AG10803 (cell line): ENCODE results near the gene FLOT2.
A peak's percentile ranks its signal among the peaks of the same experiment; 100 is the strongest.
"Not testable (repeated sequence)": the region's sequence is repeated elsewhere in the genome, so short reads cannot be mapped to it uniquely, and the experiment has no call there.

Source experiments
- DNase-seq: peaks from one replicate; pipeline ENCODE4 v3.0.0; 2010; ENCODE audit warnings: low read depth
- H3K4me3 ChIP-seq: 2 replicates; pipeline ENCODE4 v1.5.1; 2011; ENCODE audit warnings: mild to moderate bottlenecking, low read length, control low read depth
- CTCF ChIP-seq: conservative IDR thresholded peaks from 2 replicates; pipeline ENCODE4 v1.5.1; 2011; ENCODE audit warnings: mild to moderate bottlenecking, low read length, control low read depth, inconsistent platforms

FLOT2 gene

DNA sequence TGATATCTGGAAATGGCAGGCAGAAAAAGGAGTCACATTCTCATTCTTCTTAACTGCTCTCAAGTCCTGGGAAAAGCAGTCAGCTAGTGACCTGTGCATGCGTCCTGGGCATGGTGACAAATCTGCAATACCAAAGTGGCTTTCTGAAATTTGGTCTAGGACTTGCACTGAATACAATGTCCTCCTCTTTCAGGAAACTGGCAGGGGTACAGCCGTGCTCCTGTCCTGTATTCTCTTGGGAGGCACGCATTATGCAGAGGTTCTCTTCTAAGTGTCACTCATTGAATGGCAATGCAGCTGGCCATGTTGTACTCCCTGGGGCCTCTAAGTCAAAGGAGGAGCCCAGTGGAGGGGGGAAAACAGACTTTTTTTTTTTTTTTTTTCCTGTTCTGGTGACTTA, 43.1 kb upstream of the FLOT2 start:
- no peak for TF ChIP-seq CTCF

GRCh38 chr17:28940142-28940541, 42.6 kb upstream of the FLOT2 start:
- no peak for DNase-seq
- no peak for TF ChIP-seq CTCF
- H3K4me3 ChIP-seq: no peak overlapping the region

More for the DNA sequence above, 43.1 kb upstream of the FLOT2 start:
- no peak overlapping the region for H3K4me3 ChIP-seq
- no peak for DNase-seq

GRCh38 chr17:28938552-28938951, 41.0 kb upstream of the FLOT2 start:
- TF ChIP-seq CTCF: no peak
- DNase-seq: peak; percentile 17
- no peak overlapping the region for H3K4me3 ChIP-seq

DNA sequence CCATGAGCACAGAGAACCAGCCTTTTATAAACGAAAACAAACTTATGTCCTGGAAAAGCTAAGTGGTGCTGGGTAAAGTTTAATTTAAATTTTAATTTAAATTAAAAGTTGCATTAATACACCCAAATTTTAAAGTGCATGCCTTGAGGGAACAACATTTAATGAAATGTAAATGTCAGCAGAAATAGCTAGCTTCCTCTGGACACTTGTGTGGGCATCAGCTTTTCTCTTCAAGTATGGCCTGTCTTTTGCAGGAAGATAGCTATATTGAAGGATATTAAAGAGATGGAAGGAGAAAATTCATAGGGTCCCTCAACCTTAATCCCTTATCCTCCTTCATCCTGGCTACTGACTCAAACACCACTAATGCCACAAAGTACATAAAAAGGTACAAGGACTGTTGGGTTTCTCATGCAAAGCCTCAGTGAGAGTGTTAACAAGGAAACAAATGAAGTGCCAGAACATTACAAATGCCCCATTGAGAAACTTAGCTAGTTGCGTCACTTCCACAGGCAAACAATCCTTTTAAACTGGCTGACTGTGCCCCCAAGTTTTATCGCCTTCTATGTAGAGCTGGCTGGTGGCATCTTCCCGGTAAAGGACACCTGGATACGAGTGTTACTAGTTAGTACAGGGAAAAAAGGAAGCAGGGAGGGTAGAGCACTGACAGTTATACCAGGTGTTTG, 39.7 kb upstream of the FLOT2 start:
- no peak for TF ChIP-seq CTCF
- DNase-seq: peak; percentile 70
- no peak overlapping the region for H3K4me3 ChIP-seq

GRCh38 chr17:28935744-28936460, 38.4 kb upstream of the FLOT2 start:
- no peak for TF ChIP-seq CTCF
- no peak overlapping the region for H3K4me3 ChIP-seq
- DNase-seq: no peak

GRCh38 chr17:28934508-28934907, 37.0 kb upstream of the FLOT2 start:
- not testable (repeated sequence) for DNase-seq, H3K4me3 ChIP-seq

DNA sequence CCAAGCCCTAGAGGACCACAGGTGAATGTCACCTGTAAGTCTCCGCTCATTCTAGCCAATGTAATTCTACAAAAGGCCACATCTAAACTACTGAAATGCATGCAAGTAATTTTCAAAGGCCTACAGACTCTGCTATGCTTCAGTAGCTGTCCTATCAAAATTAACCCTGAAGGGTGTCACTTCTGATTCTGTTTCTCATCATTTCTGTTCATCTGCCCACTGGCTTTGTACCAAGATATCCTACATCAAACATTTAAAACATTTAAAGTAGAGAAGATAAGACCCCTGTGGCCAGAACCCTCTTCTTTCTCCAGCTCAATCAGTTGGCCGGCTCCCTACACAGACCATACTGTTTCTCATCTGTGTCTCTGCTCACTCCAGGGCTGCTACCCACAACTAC, 32.3 kb upstream of the FLOT2 start:
- no peak for TF ChIP-seq CTCF
- H3K4me3 ChIP-seq: no peak overlapping the region
- DNase-seq: no peak
